Keratinocyte (primary cell): ENCODE results near the gene MICAL1. TPM values are rescaled to one million over a fixed set of nuclear protein-coding genes. Genes with fewer than 3 reads are reported as not detected.
"Not testable (repeated sequence)": the region's sequence is repeated elsewhere in the genome, so short reads cannot be mapped to it uniquely, and the experiment has no call there.

Source experiments
- DNase-seq: peaks from one replicate; pipeline ENCODE4 v3.0.0-alpha.2; 2011; ENCODE audit warnings: low read depth, missing footprints, low spot score
- FAIRE-seq: peaks from 2 replicates; lab custom pipeline; 2011; peaks lifted over from hg19 to GRCh38; lab: Jason Lieb, UNC
- H2AFZ ChIP-seq: 2 replicates; pipeline ENCODE4 v1.6.0; 2012; ENCODE audit warnings: low read length, control low read depth, inconsistent platforms; ENCODE audit not compliant: control insufficient read depth
- H3K27ac ChIP-seq: 2 replicates; pipeline ENCODE4 v1.5.1; 2011; ENCODE audit warnings: low read length; ENCODE audit not compliant: control insufficient read depth, insufficient read depth
- H3K27me3 ChIP-seq: 3 replicates; pipeline ENCODE4 v1.6.0; 2011; ENCODE audit warnings: low read length; ENCODE audit not compliant: control insufficient read depth, insufficient read depth; ENCODE audit errors: extremely low read depth
- H3K36me3 ChIP-seq, 2 experiments: 2 replicates in 1 of 2; 3 replicates in 1 of 2; pipeline ENCODE4 v1.5.1; 2011; ENCODE audit warnings: low read length in 2 of 2, mild to moderate bottlenecking in 1 of 2; ENCODE audit not compliant: control insufficient read depth in 2 of 2, insufficient read depth in 2 of 2; ENCODE audit errors: extremely low read depth in 1 of 2
- H3K4me1 ChIP-seq: 3 replicates; pipeline ENCODE4 v1.5.1; 2011; ENCODE audit warnings: low read length; ENCODE audit not compliant: control insufficient read depth, insufficient read depth; ENCODE audit errors: extremely low read depth
- H3K4me2 ChIP-seq: 3 replicates; pipeline ENCODE4 v1.6.0; 2011; ENCODE audit warnings: low read depth, low read length; ENCODE audit not compliant: control insufficient read depth, insufficient read depth; ENCODE audit errors: extremely low read depth
- H3K4me3 ChIP-seq, 3 experiments: fragments of 200-600 bp in 1 of 3; sonication (generic) in 1 of 3; 2 replicates in 2 of 3; 3 replicates in 1 of 3; pipeline ENCODE4 v1.5.1; 2011 to 2016; ENCODE audit warnings: low read length in 3 of 3, mild to moderate bottlenecking in 3 of 3, control low read depth in 2 of 3, inconsistent platforms in 1 of 3, low read depth in 1 of 3, mixed read lengths in 1 of 3, mixed run types in 1 of 3, moderate library complexity in 1 of 3; ENCODE audit not compliant: control insufficient read depth in 2 of 3, insufficient read depth in 2 of 3; ENCODE audit errors: extremely low read depth in 1 of 3
- H3K79me2 ChIP-seq: 2 replicates; pipeline ENCODE4 v1.6.0; 2012; ENCODE audit warnings: low read length; ENCODE audit not compliant: control insufficient read depth, insufficient read depth
- H3K9ac ChIP-seq: 3 replicates; pipeline ENCODE4 v1.6.0; 2011; ENCODE audit warnings: low read length; ENCODE audit not compliant: control insufficient read depth, insufficient read depth; ENCODE audit errors: extremely low read depth
- H3K9me1 ChIP-seq: 3 replicates; pipeline ENCODE4 v1.6.0; 2011; ENCODE audit warnings: low read length; ENCODE audit not compliant: control insufficient read depth, insufficient read depth; ENCODE audit errors: extremely low read depth
- H3K9me3 ChIP-seq: 2 replicates; pipeline ENCODE4 v1.5.1; 2012; ENCODE audit warnings: low read depth, low read length; ENCODE audit not compliant: control insufficient read depth
- H4K20me1 ChIP-seq: 3 replicates; pipeline ENCODE4 v1.6.0; 2011; ENCODE audit warnings: low read length; ENCODE audit not compliant: control insufficient read depth, insufficient read depth; ENCODE audit errors: extremely low read depth
- CTCF ChIP-seq, 3 experiments: IDR thresholded peaks in 1 of 3; conservative IDR thresholded peaks in 1 of 3; optimal IDR thresholded peaks in 1 of 3; 2 replicates in 2 of 3; 3 replicates in 1 of 3; pipeline versions ENCODE3 to v1.5.1; 2011; ENCODE audit warnings: low read length in 3 of 3, mild to moderate bottlenecking in 3 of 3, moderate library complexity in 2 of 3, control low read depth in 1 of 3, inconsistent platforms in 1 of 3; ENCODE audit not compliant: insufficient read depth in 2 of 3; ENCODE audit errors: extremely low read depth in 1 of 3
- EZH2 ChIP-seq: IDR thresholded peaks from one replicate; pipeline ENCODE4 v1.6.1; 2012; ENCODE audit warnings: inconsistent platforms, mild to moderate bottlenecking, low read length, moderate library complexity
- dilution Hi-C: fragments of 300-500 bp; cut with MboI; formaldehyde crosslinking; loops from one replicate; pipeline ENCODE4 v1.7.0; 2020; ENCODE audit warnings: low sequenced_read_pairs; ENCODE audit not compliant: extremely low pct_ligation_motif_present
- polyA plus RNA-seq, 5 experiments: library from polyadenylated mRNA; depleted of rRNA in 3 of 5; stranded (reverse) in 3 of 5; stranded (forward) in 1 of 5; unstranded in 1 of 5; fragments of >200 nt; gene quantifications; 1 replicate in 1 of 5; 2 replicates in 3 of 5; 3 replicates in 1 of 5; pipeline versions ENCODE4 v1.2.1 to v1.2.3, GENCODE V29; 2011 to 2012; ENCODE audit warnings: missing spikeins in 2 of 5, low read depth in 1 of 5, low replicate concordance in 1 of 5

Gene MICAL1
- polyA plus RNA-seq, 1 donor (not counting 4 experiments of a cell fraction or from before 2014, with no cell fraction given), result 25.6 TPM

- no peaks in the 10 kb centered on the region for H3K27me3 ChIP-seq
- H3K79me2 ChIP-seq, result no peaks in the 10 kb centered on the region
- no peak overlapping the region for H3K4me3 ChIP-seq
- no peaks in the 10 kb centered on the region for H3K9me1 ChIP-seq
- no peaks in the 10 kb centered on the region for H3K9me3 ChIP-seq
- no peak for DNase-seq
- H3K4me2 ChIP-seq, result peak overlapping the region; percentile 4
- no peak for TF ChIP-seq EZH2
- TF ChIP-seq CTCF (optimal IDR thresholded peaks at IDR 0.05 in 1 of 3, IDR thresholded peaks at IDR 0.05 in 1 of 3, conservative IDR thresholded peaks at IDR 0.05 in 1 of 3; ENCODE audit: extremely low read depth in 1 of 3, insufficient read depth in 2 of 3, low read length in 3 of 3), result no peak
- H3K4me1 ChIP-seq, result peaks cover 16% of the 10 kb centered on the region
- no peak overlapping the region for H2AFZ ChIP-seq
- H3K27ac ChIP-seq, result peak overlapping the region; percentile 54
- dilution Hi-C loops, result no loop called here
- H4K20me1 ChIP-seq, result no peaks in the 10 kb centered on the region
- FAIRE-seq, result peak; percentile 81
- H3K9ac ChIP-seq, result no peak overlapping the region
- peaks cover 4 to 10% of the 10 kb centered on the region in 2 experiments for H3K36me3 ChIP-seq
Observed at GRCh38 chr6:109461733-109462526, 6.4 kb upstream of the MICAL1 start.

GRCh38 chr6:109461205-109461604 lies 5.6 kb upstream of the MICAL1 start:
- H3K9me1 ChIP-seq, H3K4me3 ChIP-seq, H4K20me1 ChIP-seq, DNase-seq, FAIRE-seq, H3K27me3 ChIP-seq, H3K9me3 ChIP-seq, H3K4me2 ChIP-seq, H3K79me2 ChIP-seq, H3K36me3 ChIP-seq, dilution Hi-C loops, H2AFZ ChIP-seq, H3K9ac ChIP-seq: not testable (repeated sequence)
- Histone ChIP-seq H3K4me1 (peaks cover 23% of the 10 kb centered on the region), H3K27ac (peak overlapping the region; percentile 32)
